Activated effector memory CD4-positive, alpha-beta T cell treated with anti-CD3 and anti-CD28 coated beads, Interleukin-2, amount 50 U/mL, for 16 hours (primary cell): ENCODE measurements around the gene DEDD.
A peak's percentile ranks its signal among the peaks of the same experiment; 100 is the strongest.

Source experiments
- DNase-seq: peaks from one replicate; pipeline ENCODE4 v3.0.0-alpha.2; 2020

DEDD gene

DNA sequence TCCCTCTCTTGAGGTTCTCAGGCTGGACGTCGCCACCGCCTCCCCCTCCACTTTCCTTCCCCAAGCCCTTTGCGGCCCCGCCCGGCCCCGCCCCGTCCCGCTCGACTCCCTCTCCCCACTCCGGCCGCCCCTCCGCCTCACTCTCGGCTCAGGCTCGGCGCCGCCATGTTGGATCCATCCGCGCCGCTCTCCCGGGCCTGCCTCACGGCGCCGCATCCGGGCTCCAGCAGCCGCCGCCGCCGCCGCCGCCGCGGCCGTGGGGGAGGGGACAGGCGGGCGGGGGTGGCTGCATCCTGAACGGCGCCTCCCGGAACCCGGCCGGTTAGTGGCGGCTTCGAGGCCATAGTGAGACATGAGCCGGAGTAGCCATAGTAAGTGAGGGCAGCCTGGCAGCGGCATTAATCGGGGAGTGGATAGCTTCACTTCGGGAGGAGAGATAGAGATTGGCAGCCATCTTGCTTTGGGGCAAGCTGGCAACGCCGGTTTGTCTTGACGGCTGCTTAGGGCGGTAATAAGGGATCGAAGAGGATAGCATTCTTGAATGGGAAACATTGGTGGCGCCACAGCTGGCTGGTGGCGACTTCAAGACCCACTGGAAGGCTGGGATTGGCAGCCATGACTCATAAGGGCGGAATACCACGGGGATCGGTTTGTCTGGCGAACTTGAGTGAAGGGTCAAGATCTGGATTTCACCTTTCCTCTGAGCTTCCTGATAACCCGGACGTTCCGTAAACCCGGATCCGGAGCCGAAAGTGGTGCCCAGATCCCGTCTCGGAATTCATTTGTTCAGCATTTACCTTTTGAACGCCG is at the start of gene DEDD:
Gene DEDD, minus strand, starts transcription at position 258 of the 810 bp plus-strand sequence. CDS start 8,205 bp downstream, outside the sequence.
- peak; percentile 97 for DNase-seq

DNA sequence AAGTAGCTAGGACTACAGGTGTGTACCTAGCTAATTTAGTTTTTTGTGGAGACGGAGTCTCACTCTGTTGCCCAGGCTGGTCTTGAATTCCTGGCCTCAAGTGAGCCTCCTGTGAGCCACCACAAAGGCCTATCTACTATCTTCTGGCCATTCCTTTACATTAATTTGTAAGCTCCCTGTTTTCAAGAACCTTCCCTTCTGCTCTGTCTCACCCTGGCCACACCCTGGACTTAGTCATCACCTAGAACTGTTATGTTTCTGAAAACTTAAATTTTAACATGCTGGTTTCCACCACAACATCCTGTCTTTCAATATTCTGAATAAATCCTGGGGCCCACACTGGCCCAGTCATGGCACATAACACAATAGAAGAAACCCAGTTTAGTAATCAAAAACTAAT is 49.7 kb upstream of the DEDD start:
- DNase-seq: peak; percentile 83

DNA sequence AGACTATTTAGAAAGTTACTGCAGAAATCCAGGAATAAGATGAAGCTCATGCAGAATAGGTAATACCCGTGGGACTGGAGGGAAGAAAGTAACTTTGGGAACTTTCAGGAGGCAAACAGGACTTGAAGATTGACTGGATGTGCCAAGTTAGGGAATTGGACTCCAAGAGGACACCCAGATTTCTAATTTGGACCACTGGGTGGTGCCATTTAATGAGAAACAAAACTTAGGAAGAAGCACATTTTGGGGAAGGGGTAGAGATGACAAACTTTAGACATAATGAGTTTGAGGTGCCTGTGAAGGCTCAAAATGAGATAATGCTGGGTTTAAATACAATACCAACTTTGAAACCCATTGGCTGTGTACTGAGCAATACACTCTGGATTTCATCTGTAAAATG is 48.2 kb upstream of the DEDD start:
- no peak for DNase-seq

DNA sequence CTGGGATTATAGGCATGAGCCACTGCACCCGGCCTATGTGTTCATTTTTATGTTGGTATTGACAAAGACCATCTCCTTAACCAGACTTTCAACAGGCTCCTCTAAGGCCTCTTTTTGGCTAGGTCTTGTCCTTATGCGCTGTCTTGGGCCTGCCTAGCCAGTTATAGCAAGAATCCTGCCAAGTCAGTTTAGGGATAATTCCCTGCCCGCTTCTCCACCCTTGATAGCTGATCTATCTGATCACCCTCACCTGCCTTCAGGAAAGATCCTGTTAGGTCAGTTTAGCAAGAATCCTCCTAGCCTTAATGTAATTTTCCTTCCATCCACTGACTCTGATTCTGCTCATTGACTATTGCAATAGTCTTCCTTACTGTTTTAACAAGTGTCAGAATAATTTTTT is 47.2 kb upstream of the DEDD start:
- peak; percentile 50 for DNase-seq

- no peak for DNase-seq
Observed at GRCh38 chr1:161177936-161178244, 45.4 kb upstream of the DEDD start.

DNA sequence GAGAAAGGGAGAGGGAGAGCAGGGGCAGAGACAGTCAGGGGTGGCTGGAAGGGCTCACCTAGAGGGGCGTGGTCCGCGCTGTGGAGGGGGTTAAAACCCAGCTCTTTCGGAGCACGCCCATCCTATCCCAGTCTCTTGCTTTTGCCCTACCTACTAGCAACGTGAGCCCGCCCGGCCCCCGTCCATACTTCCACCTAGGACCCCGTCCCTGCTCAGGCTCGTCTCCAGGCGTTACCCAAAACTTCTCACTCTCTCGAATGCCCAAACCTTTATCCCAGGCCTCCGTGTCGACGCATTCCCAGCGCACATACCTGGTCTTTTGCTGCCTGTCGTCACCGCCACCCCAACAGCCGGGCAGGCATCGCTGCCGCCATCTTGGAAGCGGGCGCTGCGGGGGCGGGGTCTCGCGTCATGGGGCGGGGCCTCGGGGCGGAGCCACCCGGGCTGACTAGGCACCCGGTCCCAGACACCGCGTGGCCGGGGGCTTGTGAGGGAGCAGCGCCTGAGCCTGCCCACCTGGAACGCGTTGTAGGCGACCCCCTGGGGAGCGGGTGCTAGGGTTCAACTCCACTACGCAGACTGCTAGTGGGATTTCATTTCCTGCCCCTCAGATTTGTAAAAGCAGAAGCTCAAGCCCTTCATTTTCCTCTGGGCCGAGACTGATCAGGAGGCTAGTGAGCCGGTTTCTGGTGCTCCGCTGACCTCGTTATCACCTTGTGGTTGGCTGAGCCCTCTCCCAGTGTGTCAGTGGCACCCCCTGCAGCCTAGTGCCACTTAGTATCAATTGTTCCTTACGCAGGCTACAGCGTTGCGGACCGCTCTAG is 44.9 kb upstream of the DEDD start, which contains the start of gene B4GALT3:
Gene B4GALT3, minus strand, starts transcription at position 396 of the 824 bp plus-strand sequence. CDS start 1,447 bp downstream, outside the sequence.
- DNase-seq: peak; percentile 97

GRCh38 chr1:161176468-161177111 is 44.1 kb upstream of the DEDD start:
- no peak for DNase-seq

- DNase-seq: no peak
Observed at GRCh38 chr1:161175771-161176453, 43.4 kb upstream of the DEDD start.

- DNase-seq: no peak
Observed at GRCh38 chr1:161174911-161175310, 42.4 kb upstream of the DEDD start.

DNA sequence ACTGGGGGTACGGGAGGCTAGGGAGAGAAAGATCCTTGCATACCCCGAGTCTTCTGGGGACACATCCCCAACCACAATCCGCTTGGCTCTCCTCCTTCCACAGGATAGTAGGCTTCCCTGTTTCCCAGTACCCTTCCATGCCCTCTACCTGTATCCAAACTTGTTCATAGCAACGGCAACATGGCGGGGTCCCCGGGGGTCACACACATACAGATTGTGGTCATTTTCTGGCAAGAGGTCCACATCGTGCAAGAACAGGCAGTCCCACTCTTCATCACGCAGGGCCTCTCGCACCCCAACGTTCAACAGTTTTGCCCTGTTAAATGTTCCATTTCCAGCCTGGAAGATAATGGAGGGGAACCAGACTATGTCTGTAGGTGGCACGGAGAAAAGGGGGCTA is 41.2 kb upstream of the DEDD start:
- DNase-seq: no peak

DNA sequence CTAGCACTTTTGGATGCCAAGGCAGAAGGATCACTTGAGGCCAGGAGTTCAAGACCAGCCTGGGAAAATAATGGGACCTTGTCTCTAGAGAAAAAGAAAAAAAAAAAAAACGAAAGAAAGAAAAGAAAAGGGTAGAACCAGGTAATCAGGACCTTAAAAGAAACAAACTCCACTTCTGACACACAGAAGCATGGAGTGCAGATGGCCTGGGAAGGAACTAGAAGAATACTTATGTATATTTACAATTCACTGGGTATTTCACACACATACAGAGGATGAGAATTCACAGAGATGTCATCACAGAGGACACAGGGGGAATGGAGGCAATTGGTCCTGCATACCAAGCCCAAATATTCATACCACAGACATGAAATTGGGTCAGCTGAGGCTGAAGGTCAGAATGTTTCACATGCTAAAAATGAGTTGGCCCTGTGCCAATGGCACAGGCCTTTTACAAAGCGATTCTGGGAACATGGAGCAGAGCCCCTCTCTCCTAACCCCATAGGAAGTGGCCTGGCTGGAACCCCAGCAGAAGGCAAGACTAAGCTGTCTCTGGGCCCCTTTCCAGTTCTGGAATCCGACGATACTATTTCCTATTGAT is 40.4 kb upstream of the DEDD start:
- no peak for DNase-seq

DNA sequence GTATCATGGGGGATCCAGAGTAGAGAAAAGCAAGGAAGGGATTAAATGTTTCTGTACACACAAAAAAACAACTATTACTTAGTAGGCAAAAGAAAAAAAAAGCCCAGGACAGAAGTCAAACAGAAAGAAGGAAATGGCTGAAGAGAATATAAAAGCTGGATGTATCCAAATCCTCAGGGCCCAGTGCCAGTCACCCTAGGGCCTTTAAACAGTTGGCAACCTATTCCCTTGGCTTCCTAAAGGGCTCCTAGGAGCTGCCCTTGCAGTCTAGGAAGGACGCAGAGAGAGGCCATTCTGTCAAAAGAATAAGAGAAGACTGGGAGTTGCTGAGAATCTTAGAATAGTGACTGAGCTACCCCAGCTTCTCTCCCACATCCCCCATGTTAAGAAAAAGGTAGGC is 39.9 kb upstream of the DEDD start:
- DNase-seq: no peak

DNA sequence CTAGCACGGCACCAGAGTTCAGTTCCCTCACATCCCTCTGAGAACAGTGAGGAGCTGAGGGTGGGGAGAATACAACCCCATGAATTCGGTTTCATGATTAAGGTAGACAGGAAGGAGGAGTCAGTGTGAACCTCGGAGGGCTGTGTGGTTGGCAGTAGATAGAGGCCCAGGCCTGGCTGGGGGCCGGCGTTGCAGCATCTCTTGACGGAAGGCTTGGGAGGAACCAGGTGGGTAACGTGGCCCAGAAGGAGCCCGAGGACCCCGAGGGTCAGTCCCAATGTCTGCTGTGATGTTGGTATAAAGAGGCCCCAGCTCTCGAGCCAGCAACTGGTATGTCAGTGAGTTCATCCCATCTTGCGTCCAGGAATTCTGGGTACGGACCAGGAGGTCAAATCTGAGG is 39.2 kb upstream of the DEDD start:
- no peak for DNase-seq

- DNase-seq: no peak
Observed at GRCh38 chr1:161171191-161171590, 38.7 kb upstream of the DEDD start.

DNA sequence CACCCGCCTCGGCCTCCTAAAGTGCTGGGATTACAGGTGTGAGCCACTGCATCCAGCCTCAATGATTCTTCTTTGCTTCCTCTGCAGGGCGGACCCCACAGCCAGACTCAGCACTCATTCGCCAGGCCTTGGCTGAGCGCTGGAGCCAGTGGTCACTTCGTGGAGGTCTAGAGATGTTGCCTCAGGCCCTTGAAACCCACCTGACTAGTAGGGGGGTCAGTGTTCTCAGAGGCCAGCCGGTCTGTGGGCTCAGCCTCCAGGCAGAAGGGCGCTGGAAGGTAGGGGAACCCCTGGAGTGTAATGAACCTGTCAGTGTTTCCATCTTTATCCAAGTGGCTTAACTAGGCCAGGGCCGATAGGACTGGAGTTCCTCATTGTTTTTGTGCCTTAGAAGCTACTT is 36.4 kb upstream of the DEDD start:
- DNase-seq: peak; percentile 44

DNA sequence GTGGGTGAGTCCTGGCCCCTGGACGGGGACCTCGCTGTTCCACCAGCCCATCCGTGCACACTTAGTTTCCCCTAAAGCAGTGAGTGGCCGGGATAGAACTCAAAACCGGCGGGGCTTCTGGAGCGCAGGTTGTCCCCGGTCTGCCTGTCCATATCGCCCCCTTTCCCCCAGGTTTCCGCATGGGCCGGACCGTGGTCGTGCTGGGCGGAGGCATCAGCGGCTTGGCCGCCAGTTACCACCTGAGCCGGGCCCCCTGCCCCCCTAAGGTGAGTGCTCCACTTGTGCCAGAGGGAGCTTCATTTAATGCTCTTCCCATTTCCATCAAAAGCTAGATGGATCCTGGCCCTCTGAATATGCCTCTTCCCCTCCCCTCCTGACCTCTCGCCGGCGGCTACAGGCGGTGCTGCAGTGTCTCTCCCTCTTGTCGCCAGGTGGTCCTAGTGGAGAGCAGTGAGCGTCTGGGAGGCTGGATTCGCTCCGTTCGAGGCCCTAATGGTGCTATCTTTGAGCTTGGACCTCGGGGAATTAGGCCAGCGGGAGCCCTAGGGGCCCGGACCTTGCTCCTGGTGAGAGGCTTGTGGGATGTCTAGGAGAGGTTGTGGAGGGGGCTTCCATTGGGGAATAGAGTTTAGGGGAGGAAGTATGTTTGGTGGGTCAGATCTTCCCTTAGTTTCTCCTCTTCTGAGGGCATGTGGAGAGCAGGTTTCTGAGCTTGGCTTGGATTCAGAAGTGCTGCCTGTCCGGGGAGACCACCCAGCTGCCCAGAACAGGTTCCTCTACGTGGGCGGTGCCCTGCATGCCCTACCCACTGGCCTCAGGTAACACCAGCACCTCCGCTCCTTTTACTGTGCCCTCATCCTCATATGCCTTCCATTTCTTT is 34.4 kb upstream of the DEDD start:
- peak; percentile 66 for DNase-seq

DNA sequence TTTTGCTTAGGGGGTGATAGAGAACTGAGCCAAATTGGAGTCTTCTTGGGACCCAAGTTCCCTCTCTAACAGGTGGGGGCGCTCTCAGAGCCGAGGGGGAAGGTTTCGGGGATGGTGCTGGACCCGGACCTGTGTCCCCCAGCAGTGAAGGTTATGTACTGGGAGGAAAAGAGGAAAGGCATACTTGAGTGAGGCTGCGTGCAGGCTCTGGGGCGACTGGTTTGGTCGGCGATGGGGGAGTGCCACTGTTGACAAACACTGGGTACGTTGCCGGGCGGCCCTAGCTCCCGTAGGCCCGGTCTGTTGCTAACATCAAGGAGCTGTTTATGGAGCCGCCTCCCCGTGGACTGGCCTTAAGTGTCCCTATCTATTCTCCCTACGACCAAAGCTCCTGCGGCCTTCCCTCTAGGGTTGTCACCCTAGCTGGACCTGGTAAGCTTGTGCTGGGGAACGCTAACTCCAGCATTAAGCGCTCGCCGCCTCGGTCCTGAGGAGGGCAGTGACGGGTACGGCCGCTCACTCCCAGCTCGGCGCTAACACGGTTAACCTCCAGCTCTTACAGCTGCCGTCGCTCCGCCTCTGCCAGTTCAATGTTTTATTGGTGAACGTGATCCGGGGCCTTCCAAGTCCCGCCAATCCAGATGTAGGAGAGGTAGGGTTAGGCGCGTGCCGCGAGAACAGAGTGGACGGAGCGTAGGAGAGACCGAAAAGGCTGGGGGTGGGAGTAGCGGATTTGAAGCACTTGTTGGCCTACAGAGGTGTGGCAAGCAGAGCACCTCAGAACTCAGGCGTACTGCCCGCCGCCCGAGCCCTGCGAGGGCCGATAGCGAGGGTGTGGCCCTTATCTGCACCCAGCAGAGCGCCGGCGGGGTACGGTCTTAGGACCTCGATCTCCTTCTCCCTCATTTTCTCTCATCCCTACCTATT is 33.5 kb upstream of the DEDD start, which contains the start of gene PPOX:
Gene PPOX, plus strand, starts transcription at position 685 of the 927 bp plus-strand sequence. CDS start 422 bp downstream, outside the sequence.
- peak; percentile 97 for DNase-seq

DNA sequence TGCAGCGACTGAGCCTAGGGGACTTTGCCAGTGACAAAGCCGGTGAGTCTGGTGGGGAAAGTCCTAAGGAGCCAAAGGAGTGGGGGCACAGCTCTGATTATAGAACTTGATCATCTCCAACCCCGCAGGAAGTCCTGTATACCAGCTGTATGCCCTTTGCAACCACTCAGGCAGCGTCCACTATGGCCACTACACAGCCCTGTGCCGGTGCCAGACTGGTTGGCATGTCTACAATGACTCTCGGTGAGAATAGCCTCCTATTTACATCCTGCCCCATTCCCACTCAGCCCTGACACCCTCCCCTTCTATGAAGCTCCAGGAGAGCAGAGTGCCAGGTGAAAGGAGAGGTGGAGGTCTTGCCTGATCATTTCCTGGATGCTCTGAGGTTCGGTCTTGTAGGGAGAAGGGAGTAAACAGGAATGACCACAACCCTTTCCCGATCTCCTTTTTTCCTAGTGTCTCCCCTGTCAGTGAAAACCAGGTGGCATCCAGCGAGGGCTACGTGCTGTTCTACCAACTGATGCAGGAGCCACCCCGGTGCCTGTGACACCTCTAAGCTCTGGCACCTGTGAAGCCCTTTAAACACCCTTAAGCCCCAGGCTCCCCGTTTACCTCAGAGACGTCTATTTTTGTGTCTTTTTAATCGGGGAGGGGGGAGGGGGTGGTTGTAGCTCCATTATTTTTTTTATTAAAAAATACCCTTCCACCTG is 32.6 kb upstream of the DEDD start:
- DNase-seq: peak; percentile 62

DNA sequence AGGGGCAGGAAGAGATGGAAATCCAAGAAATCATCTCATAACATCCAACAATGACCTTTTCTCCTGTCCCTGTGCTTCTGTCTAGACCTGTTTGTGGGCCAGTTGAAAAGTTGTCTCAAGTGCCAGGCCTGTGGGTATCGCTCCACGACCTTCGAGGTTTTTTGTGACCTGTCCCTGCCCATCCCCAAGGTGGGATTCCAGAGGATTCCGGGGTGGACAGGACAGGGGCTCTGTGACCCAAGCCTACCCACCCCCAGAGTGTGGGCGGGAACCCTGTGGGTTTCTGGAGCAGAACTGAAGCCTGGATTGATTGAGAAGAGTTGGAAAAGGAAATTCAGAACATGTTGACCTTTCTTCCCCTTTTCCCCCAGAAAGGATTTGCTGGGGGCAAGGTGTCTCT is 31.3 kb upstream of the DEDD start:
- peak; percentile 41 for DNase-seq

DNA sequence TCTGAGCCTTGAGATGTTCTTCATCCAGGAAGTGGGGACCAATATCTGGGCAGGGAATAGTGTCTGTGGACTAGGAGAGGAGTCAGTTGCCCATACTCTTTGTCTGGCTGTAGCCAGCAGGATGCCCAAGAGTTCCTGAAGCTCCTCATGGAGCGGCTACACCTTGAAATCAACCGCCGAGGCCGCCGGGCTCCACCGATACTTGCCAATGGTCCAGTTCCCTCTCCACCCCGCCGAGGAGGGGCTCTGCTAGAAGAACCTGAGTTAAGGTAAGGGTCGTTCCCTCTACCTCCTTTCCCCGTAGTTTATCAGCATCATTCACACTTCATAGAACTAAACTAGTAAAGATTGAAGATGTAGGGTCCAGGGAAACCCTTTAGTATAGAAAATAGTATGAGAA is 30.3 kb upstream of the DEDD start:
- peak; percentile 50 for DNase-seq
